ENCODE data around the gene ADAM10.

ADAM10 gene

DNA sequence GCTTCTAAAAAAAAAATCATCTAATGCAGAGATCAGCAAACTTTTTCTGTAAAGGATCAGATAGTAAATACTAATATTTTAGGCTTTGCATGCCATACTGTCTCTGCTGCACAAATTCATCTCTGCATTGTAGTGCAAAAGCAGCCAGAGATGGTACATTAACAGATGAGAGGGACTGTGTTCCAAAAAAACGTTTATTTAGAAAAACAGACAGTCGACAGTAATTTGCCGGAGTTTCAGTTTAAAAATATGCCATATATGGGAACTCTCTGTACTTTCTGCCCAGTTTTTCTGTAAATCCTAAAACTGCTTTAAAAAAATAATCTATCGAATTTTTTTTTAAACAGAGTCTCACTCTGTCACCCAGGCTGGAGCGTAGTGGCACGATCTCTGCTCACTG is 35.8 kb upstream of the ADAM10 start:
- Histone ChIP-seq H3K36me3 (peaks cover 16% of the 10 kb centered on the region), H3K9me3 (no peaks in the 10 kb centered on the region), H3K27me3 (no peaks in the 10 kb centered on the region), H3K4me3 (ENCODE audit: low read depth in 1 of 2, low read length in 1 of 2) (no peak overlapping the region), H3K27ac (no peak overlapping the region), H3K4me1 (ENCODE audit: control insufficient read depth in 1 of 2, insufficient read depth in 1 of 2, low read depth in 1 of 2, low read length in 1 of 2) (no peaks in the 10 kb centered on the region)
- TF ChIP-seq, protein P1, sequence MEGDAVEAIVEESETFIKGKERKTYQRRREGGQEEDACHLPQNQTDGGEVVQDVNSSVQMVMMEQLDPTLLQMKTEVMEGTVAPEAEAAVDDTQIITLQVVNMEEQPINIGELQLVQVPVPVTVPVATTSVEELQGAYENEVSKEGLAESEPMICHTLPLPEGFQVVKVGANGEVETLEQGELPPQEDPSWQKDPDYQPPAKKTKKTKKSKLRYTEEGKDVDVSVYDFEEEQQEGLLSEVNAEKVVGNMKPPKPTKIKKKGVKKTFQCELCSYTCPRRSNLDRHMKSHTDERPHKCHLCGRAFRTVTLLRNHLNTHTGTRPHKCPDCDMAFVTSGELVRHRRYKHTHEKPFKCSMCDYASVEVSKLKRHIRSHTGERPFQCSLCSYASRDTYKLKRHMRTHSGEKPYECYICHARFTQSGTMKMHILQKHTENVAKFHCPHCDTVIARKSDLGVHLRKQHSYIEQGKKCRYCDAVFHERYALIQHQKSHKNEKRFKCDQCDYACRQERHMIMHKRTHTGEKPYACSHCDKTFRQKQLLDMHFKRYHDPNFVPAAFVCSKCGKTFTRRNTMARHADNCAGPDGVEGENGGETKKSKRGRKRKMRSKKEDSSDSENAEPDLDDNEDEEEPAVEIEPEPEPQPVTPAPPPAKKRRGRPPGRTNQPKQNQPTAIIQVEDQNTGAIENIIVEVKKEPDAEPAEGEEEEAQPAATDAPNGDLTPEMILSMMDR (IDR thresholded peaks at IDR 0.05), result no peak

DNA sequence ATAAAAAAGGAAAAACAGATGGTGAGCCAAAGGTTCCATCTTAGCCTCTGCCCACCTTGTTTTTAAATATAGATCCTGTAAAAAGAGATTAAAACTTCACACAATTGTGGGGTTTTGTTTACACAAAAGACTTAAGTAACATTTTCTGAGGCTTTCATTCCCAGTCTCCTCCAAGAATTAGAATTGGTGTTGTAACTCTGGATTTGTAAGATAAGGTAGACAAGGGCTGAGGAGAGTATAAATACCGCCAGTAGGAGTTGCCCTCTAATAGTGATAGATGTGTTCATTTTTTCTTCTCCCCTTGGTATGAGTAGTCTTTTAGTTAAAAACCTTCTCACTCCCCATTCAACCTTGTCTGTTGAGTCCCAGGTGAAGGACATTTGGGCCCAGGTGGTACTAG is 30.0 kb upstream of the ADAM10 start:
- Histone ChIP-seq H3K27me3 (no peaks in the 10 kb centered on the region), H3K36me3 (no peaks in the 10 kb centered on the region), H3K4me3 (ENCODE audit: low read depth in 1 of 2, low read length in 1 of 2) (no peak overlapping the region), H3K9me3 (no peaks in the 10 kb centered on the region), H3K4me1 (ENCODE audit: control insufficient read depth in 1 of 2, insufficient read depth in 1 of 2, low read depth in 1 of 2, low read length in 1 of 2) (peaks cover 7 to 9% of the 10 kb centered on the region in 2 experiments), H3K27ac (no peak overlapping the region)
- TF ChIP-seq, protein P1 (IDR thresholded peaks at IDR 0.05), result no peak

DNA sequence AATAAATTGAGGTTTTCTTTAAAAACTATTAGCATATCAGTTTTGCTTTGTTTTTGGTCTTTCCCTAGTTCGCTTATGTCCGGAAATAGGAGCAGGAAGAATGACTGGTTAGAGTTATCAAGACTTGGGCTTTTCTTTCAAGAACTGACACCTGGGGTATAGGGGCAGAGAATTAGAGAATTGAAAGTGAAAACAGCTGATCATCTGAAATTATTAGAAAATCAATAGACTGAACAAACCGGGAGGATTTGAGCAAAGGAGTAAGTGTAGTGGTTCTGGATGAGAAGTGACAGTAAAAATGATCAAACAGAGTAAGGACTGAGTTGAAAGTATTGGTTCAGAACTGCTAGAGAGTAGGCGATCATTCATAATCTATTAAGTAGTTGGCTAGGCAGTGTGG is 27.6 kb upstream of the ADAM10 start:
- TF ChIP-seq, protein P1 (IDR thresholded peaks at IDR 0.05), result no peak
- no peak overlapping the region for H3K27ac ChIP-seq
- no peaks in the 10 kb centered on the region for H3K9me3 ChIP-seq
- H3K36me3 ChIP-seq, result no peaks in the 10 kb centered on the region
- no peaks in the 10 kb centered on the region for H3K27me3 ChIP-seq
- H3K4me3 ChIP-seq (ENCODE audit: low read depth in 1 of 2, low read length in 1 of 2), result no peak overlapping the region
- peaks cover 29 to 30% of the 10 kb centered on the region in 2 experiments for H3K4me1 ChIP-seq (ENCODE audit: control insufficient read depth in 1 of 2, insufficient read depth in 1 of 2, low read depth in 1 of 2, low read length in 1 of 2)

DNA sequence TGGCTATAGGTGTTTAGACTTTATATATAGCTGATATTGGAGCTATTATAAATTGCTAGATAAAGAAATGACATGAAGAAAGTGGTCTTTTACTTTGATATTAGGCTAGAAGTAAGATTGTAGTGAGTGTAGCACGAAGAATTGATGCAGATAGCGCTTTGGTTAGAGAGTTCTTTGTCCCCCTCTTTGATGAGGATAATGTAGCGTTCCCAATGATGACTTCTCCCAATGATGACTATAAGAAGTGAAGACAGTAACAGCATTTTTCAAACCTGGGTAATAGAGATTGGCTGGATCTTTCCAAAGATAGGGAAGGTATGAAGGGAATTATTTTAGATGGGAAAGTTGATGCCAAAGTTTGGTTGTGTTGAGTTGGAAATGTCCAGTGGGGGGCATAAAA is 25.9 kb upstream of the ADAM10 start:
- TF ChIP-seq, protein P1 (IDR thresholded peaks at IDR 0.05), result no peak
- no peaks in the 10 kb centered on the region for H3K9me3 ChIP-seq
- peaks cover 36 to 37% of the 10 kb centered on the region in 2 experiments for H3K4me1 ChIP-seq (ENCODE audit: control insufficient read depth in 1 of 2, insufficient read depth in 1 of 2, low read depth in 1 of 2, low read length in 1 of 2)
- no peak overlapping the region for H3K4me3 ChIP-seq (ENCODE audit: low read depth in 1 of 2, low read length in 1 of 2)
- no peaks in the 10 kb centered on the region for H3K27me3 ChIP-seq
- H3K36me3 ChIP-seq, result no peaks in the 10 kb centered on the region
- no peak overlapping the region for H3K27ac ChIP-seq

DNA sequence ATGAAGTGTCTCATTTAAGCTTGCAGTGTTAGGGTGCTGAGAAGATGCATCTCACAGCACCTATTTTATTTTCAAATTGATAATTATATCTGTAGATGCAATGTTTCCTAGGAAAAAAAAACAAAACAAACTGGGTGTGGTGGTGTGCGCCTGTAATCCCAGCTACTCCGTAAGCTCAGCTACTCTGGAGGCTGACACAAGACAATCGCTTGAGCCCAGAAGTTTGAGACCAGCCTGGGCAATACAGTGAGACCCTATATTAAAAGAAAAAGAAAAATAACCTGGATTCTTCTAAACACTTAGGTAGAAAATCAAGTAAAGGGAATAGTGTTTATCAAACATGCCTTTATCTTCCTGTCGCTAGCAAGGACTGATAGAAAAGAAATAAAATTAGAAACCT is 23.5 kb upstream of the ADAM10 start:
- Histone ChIP-seq H3K27ac (no peak overlapping the region), H3K27me3 (no peaks in the 10 kb centered on the region), H3K36me3 (no peaks in the 10 kb centered on the region), H3K9me3 (no peaks in the 10 kb centered on the region), H3K4me1 (ENCODE audit: control insufficient read depth in 1 of 2, insufficient read depth in 1 of 2, low read depth in 1 of 2, low read length in 1 of 2) (peaks cover 38 to 42% of the 10 kb centered on the region in 2 experiments), H3K4me3 (ENCODE audit: low read depth in 1 of 2, low read length in 1 of 2) (peak overlapping the region; percentile 78 to 89)
- TF ChIP-seq, protein P1 (IDR thresholded peaks at IDR 0.05), result no peak

All from neutrophil (primary cell).